LNCaP clone FGC (cell line): ENCODE results near the gene U2AF2.

Source experiments
- DNase-seq: peaks from one replicate; pipeline ENCODE4 v3.0.0-alpha.2; 2011; ENCODE audit warnings: low read depth
- H3K4me3 ChIP-seq: 2 replicates; pipeline ENCODE4 v1.5.1; 2011; ENCODE audit warnings: mild to moderate bottlenecking, low read depth, low read length, control low read depth
- TF ChIP-seq, protein P1 (sequence below): IDR thresholded peaks from 2 replicates; pipeline ENCODE4 v1.5.1; 2012; ENCODE audit warnings: mild to moderate bottlenecking; ENCODE audit not compliant: control insufficient read depth, insufficient read depth; ENCODE audit errors: extremely low read depth

Gene U2AF2

DNA sequence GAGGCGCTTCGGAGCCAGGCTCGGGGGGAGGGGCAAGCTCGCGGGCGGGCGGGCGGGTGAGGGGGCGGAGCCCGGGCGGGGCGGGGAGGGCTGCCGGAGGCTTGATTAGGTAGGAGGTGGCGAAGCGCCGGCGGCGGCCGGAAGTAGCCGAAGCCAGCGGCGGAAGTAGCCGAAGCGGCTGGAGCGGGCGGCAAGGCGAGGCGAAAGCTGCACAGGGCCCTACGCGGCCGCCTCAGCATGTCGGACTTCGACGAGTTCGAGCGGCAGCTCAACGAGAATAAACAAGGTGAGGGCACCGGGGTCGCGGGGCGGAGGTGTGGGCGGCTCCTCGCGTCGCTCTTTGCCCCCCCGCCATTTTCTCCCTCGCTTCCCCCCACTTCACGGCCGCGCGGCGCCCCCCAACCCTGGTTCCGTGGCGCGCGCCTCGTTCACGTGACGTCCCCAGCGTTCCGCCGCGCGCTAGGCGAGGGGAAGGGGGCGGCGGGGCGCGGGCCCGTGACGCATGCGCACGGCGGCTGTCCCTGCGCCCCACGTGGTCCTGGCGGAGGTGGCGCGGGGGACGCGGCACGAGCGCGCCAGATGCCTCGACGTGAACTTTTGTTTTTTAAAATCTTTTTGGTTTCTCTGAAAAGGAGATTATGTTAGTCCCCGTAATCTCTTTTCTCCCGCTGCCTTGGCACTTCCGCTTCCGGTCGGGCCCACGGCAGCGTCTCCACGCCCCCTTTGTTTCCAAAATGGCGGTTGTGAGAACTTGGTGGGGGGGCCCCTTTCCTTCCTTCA lies at the start of gene U2AF2:
TSS of gene U2AF2 (plus strand) at position 168 of the 780 bp plus-strand sequence. CDS start at position 238, 70 bp downstream.
- TF ChIP-seq, protein P1, sequence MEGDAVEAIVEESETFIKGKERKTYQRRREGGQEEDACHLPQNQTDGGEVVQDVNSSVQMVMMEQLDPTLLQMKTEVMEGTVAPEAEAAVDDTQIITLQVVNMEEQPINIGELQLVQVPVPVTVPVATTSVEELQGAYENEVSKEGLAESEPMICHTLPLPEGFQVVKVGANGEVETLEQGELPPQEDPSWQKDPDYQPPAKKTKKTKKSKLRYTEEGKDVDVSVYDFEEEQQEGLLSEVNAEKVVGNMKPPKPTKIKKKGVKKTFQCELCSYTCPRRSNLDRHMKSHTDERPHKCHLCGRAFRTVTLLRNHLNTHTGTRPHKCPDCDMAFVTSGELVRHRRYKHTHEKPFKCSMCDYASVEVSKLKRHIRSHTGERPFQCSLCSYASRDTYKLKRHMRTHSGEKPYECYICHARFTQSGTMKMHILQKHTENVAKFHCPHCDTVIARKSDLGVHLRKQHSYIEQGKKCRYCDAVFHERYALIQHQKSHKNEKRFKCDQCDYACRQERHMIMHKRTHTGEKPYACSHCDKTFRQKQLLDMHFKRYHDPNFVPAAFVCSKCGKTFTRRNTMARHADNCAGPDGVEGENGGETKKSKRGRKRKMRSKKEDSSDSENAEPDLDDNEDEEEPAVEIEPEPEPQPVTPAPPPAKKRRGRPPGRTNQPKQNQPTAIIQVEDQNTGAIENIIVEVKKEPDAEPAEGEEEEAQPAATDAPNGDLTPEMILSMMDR: no peak
- peak within 1 kb of the TSS; percentile 90 for H3K4me3 ChIP-seq
- no peak for DNase-seq

DNA sequence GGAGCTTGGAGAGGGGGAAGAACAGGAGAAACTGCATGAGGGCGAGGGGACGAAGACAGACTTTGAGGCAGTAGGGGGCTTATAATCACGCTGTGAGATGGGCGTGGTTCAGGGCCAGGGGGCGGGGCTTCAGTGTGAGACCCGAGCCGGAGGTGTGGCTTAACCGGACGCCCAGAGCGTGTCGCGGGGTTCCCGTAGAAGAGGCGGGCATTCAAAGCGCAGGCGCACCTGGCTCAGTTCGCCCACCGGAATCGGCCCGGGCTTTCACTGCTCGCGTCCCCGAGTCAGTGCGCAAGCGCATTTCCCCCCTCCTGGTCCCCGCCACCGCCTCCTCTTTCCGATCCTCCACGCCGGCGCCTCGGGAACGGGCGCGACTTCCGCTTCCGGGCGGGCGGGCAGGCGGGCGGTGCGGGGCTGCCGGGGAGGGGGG lies 49.6 kb upstream of the U2AF2 start:
- TF ChIP-seq, protein P1: no peak
- H3K4me3 ChIP-seq: peak overlapping the region; percentile 96
- peak; percentile 81 for DNase-seq

DNA sequence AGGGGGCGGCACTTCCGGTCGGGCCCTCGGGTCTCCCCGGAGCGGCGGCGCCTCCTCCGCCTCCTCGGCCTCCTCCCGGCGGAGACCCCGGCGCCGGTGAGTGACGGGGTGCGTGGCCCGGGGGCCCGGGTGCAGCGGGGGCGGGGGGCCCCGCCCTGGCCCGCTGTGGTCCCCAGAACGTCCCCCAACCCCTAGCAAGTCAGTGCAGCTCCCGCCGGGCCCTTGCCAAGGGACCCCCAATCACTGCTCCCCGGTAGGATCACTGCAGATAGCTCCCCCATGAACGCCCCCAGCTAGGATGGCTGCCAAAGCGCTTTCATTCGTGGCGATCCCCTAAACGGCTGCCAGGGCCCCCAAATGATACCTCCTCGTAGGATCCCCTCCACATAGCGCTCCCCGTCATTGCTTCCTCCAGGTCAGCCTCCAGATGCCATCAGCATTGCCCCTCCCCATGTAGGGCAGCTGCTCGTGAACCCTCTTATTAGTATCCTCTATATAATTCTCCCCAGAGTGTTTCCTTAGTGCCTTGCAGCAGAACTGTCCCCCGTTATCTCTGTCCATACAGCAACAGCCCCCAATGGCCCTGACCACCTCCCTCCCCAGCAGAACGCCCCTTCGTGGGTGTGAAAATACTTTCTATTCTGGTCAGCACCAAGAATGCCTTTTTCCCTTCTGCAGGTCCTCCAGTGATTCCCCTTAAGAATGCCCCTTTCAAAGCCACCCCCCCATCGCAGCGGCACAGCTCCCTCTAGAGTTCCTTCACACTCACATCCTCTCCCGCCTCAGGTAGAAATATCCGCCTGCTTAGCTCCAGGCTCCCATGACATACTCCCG lies 49.0 kb upstream of the U2AF2 start, which contains the start of gene ZNF865:
TSS of gene ZNF865 (plus strand) at position 11 of the 834 bp plus-strand sequence. CDS start 7,972 bp downstream, outside the sequence.
- TF ChIP-seq, protein P1: peak; percentile 90
- peak; percentile 40 for DNase-seq
- H3K4me3 ChIP-seq: peak within 1 kb of the TSS; percentile 96

DNA sequence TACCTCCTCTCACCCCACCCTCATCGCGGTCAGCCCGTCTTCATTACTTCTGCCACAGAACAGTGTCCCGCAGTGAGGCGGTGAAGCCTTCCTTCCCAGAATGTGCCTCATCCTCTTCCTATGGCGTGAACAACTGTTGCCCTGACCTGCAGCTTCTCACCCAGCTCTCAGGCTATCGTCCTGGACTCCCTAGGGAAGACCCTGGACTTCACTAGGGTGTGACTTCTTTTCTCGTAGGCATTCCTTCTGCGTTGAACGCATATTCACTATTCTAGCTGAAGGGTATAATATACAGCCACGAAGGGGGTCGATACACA lies 48.4 kb upstream of the U2AF2 start:
- TF ChIP-seq, protein P1: no peak
- peak overlapping the region; percentile 96 for H3K4me3 ChIP-seq
- DNase-seq: no peak

DNA sequence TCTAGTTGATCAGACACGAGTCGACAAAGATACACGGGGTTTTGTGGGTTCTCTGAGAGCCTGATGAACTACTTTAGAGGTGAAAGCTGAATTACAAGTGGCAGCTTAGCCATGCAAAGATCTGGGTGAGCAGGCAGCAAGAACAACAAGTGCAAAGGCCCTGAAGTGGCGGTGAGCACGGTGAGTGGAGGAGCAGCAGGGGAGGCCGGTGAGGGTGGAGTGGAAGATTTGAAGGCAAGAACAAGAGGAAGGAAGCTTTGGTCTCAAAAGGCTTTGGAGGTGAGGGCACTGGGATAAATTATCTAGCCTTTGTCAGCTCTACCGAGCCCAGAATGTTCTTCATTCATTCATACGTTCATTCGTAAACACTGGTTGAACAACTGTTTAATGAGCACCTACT lies 48.0 kb upstream of the U2AF2 start:
- TF ChIP-seq, protein P1: no peak
- no peak for DNase-seq
- H3K4me3 ChIP-seq: peak overlapping the region; percentile 96

DNA sequence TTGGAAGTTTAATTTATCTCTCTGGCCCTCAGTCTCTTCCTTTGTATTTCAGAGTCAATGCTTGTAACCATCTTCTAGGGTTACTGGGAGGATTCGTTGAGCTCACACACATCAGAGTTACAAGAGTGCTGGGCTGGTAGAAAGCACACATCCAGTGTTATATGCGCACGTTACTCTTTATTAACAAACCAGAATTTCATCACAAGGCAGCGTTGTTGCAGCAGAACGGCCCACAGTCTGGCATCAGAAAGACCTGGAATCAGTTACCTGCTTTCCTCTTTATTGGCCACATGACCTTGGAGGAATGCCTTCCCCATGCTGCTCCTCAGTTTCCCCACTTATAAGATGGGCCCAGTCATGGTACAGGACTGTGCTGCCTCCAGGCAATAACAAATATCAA lies 45.5 kb upstream of the U2AF2 start:
- TF ChIP-seq, protein P1: no peak
- DNase-seq: no peak
- no peak overlapping the region for H3K4me3 ChIP-seq
